ENCODE results near the gene TBC1D10B. TPM values are rescaled to one million over a fixed set of nuclear protein-coding genes. Genes with fewer than 3 reads are reported as not detected.
"Not testable (repeated sequence)": the region's sequence is repeated elsewhere in the genome, so short reads cannot be mapped to it uniquely, and the experiment has no call there.

TBC1D10B gene
- total RNA-seq, 1 experiment from 2014 or later = 56.6 TPM

DNA sequence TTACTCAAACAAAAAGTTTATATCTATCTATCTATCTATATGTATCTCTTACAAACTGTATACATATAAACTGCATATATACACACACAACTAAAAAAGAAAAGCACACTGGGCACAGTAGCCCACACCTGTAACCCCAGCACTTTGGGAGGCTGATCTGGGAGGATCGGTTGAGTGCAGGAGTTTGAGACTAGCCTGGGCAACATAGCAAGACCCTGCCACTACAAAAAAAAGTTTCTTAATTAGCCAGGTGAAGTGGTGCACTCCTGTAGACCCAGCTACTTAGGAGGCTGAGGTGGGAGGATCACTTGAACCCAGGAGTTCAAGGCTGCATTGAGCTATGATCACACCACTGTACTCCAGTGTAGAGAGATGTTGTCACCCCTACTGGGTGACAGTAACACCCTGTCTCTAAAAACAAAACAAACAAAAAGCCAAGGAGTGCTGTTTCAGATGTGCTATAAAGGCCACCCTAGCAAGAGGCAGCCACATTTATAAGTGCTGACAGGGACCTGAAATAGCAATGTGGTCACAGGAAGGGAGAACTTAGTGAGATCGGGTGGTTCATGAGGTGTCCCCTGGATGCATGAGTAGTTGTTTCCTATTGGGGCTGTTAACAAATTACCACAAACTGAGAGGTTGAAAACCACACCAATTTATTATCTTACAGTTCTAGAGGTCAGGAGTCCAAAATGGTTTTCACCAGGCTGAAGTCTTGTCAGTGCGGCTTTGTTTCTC lies 20.0 kb downstream of the TBC1D10B start:
- no peak for DNase-seq (ENCODE audit: low read depth)
- in situ Hi-C loops (cut with HindIII; ENCODE audit: low pct_unique_long_range_greater_than_20kb, low sequenced_read_pairs) = no loop called here

- in situ Hi-C loops (cut with HindIII; ENCODE audit: low pct_unique_long_range_greater_than_20kb, low sequenced_read_pairs) = no loop called here
- DNase-seq (ENCODE audit: low read depth) = no peak
These were observed 20.6 kb downstream of the TBC1D10B start for GRCh38 chr16:30349675-30350074.

DNA sequence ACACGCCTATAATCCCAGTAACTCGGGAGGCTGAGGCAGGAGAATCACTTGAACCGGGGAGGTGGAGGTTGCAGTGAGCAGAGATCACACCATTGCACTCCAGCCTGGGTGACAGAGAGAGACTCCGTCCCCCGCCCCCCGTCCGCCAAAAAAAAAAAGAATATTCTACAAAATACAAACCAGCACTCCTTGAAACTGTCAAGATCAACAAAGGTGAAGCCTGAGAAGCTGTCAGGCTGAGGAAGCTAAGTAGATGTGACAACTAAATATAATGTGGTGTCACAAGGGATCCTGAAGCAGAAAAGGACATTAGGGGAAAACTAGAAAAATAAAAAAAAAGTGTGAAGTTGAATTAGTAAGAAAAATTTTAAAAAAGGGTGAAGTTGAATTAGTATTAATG lies 21.4 kb downstream of the TBC1D10B start:
- in situ Hi-C loops (cut with HindIII; ENCODE audit: low pct_unique_long_range_greater_than_20kb, low sequenced_read_pairs) = no loop called here
- DNase-seq (ENCODE audit: low read depth) = no peak

DNA sequence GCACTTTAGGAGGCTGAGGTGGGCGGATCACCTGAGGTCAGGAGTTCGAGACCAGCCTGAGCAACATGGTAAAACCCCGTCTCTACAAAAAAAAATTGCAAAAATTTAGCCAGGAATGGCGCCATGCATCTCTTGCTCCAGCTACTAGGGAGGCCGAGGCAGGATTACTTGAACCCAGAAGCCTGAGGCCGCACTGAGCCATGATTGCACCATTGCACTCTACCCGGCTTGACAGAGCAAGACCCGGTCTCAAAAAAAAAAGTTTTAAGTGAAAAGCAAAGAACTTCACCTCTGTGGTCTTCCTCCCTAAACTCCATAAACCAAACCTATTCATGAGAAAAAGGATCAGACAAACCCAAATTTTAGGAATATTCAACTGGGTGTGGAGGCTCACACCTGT lies 22.2 kb downstream of the TBC1D10B start:
- in situ Hi-C loops (cut with HindIII; ENCODE audit: low pct_unique_long_range_greater_than_20kb, low sequenced_read_pairs) = no loop called here
- no peak for DNase-seq (ENCODE audit: low read depth)

DNA sequence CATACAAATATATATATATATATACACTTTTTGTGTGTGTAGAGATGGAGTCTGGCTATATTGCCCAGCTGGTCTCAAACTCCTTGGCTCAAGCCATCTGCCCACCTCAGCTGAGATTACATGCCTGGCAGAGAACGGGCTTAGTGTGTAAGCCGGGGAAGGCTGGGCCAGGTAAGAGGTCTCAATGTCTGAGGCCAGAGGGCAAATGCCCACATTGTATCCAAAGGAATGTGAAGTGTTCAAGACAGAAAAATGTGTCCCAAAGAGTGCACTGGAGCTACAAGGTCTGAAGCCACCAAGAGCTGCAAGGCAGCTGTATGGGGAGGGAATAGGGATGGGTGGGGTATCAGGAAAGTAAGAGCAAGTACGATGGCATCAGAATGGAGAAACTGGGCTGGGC lies 24.0 kb downstream of the TBC1D10B start:
- in situ Hi-C loops (cut with HindIII; ENCODE audit: low pct_unique_long_range_greater_than_20kb, low sequenced_read_pairs) = no loop called here
- DNase-seq (ENCODE audit: low read depth) = no peak

- DNase-seq (ENCODE audit: low read depth); in situ Hi-C loops (cut with HindIII; ENCODE audit: low pct_unique_long_range_greater_than_20kb, low sequenced_read_pairs): not testable (repeated sequence)
These were observed 26.8 kb downstream of the TBC1D10B start for GRCh38 chr16:30343491-30343820.

- DNase-seq (ENCODE audit: low read depth) = no peak
- in situ Hi-C loops (cut with HindIII; ENCODE audit: low pct_unique_long_range_greater_than_20kb, low sequenced_read_pairs) = no loop called here
These were observed 27.4 kb downstream of the TBC1D10B start for GRCh38 chr16:30342751-30343490.

DNA sequence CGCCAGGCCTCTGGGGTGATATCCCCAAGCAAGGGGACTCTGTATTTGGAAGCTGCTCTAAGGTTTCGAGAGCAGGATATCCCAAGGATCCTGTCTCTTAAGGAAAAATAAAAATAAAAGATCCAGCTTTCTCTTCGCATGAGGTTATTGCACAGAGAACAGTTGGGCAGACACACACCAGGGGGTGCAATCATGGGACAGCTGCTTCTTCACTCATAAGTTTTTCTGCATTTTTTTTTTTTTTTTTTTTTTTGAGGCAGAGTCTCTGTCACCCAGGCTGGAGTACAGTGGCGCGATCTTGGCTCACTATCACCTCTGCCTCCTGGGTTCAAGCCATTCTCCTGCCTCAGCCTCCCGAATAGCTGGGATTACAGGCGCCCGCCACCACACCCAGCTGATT lies 28.3 kb downstream of the TBC1D10B start:
- in situ Hi-C loops (cut with HindIII; ENCODE audit: low pct_unique_long_range_greater_than_20kb, low sequenced_read_pairs); DNase-seq (ENCODE audit: low read depth): not testable (repeated sequence)

DNA sequence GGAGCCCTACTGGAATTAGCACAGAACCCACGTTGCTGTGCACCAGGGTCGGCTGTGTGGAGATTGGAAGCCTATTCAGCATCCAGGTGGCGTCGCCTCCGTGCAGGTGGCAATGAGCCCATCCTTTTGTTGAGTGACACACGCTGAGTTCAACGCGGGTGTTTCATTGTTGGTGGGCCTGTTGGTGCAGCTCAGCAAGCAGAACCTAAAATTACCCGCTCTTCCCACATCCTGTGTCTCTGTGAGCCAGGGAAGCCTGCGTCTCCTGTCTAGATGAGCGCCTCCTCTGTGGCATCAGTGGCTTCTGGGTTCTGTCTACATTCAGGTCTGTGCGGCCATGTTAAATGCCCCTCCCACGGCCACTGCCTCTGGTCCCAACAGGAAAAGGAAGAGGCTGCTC lies 29.7 kb downstream of the TBC1D10B start:
- DNase-seq (ENCODE audit: low read depth) = no peak

GRCh38 chr16:30338715-30339114 lies 31.6 kb downstream of the TBC1D10B start:
- DNase-seq (ENCODE audit: low read depth); in situ Hi-C loops (cut with HindIII; ENCODE audit: low pct_unique_long_range_greater_than_20kb, low sequenced_read_pairs): not testable (repeated sequence)

More for the DNA sequence above, 29.7 kb downstream of the TBC1D10B start:
- in situ Hi-C loops (cut with HindIII; ENCODE audit: low pct_unique_long_range_greater_than_20kb, low sequenced_read_pairs) = no loop called here

GRCh38 chr16:30337964-30338357 lies 32.3 kb downstream of the TBC1D10B start:
- in situ Hi-C loops (cut with HindIII; ENCODE audit: low pct_unique_long_range_greater_than_20kb, low sequenced_read_pairs); DNase-seq (ENCODE audit: low read depth): not testable (repeated sequence)

- in situ Hi-C loops (cut with HindIII; ENCODE audit: low pct_unique_long_range_greater_than_20kb, low sequenced_read_pairs) = no loop called here
- DNase-seq (ENCODE audit: low read depth) = no peak
These were observed 34.5 kb downstream of the TBC1D10B start for GRCh38 chr16:30335598-30336474.

DNA sequence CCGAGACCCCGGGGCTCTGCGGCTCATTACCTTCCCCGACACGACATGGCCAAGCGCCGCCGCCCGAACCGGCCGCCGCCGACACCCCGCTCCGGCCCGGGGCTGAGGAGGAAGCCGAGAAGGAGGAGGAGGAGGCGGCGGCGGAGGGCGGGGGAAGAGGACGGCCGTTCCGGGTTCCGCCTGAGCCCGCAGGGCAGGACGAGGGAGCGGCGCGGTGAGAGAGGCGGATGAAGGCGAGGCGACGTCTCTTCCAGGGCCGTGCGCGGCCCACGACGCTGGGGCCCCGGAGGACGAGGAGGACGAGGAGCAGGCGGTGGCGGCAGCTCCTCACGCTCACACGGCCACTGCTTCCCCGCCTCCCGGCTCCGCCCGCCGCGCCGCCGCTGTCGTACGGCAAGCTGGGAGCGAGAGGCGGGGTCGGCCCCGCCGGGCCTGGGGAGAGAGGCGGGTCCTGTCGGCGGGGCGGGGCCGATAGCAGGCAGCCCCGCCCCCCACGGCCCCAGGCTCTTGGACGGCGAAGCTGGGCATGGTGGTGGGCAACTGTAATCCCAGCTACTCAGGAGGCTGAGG lies 35.2 kb downstream of the TBC1D10B start:
- in situ Hi-C loops (cut with HindIII; ENCODE audit: low pct_unique_long_range_greater_than_20kb, low sequenced_read_pairs) = not testable (repeated sequence)
- peak; percentile 92 for DNase-seq (ENCODE audit: low read depth)

DNA sequence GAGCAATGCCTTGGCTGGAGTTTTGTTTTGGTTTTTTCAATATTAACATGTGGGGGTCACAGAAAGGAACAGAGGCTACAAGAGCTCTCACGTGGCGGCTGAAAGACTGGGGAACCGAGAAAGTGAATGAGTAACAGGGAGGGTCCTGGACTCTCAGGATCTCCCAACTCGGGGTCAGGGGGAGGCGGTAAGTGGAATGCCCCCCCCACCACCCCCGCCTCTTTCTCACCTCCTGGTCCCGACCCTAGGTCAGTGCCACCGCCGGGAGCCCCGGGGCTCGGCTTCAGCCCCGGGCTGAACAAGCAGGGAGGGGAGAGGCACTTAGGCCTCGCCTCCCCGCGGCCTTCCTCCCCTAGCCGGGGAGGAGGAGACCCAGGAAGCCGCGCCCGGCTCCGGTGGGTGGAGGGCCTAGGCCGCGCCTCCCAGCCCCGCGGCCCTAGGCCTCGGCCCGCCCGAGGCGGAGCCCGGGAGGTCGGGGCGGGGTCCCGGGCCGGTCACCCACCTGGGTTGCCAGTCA lies 35.8 kb downstream of the TBC1D10B start:
- peak; percentile 91 for DNase-seq (ENCODE audit: low read depth)

DNA sequence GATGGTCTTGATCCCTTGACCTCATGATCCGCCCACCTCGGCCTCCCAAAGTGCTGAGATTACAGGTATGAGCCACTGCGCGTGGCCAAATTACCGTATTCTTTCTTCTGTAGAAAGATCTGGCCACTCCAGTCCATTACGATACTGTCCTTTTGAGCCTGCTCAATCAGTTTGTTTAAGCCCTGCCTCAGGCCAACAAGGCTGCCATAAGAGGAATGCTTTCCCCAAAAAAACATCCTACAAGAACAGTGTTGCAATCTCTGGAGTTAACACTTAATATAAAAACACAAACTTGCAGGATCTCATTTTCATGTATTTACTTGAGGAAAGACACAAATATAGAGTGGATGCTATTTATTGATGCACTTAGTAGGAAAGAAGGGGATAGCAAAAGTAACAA lies 46.1 kb downstream of the TBC1D10B start:
- DNase-seq (ENCODE audit: low read depth); in situ Hi-C loops (cut with HindIII; ENCODE audit: low pct_unique_long_range_greater_than_20kb, low sequenced_read_pairs): not testable (repeated sequence)

More for the DNA sequence above, 35.8 kb downstream of the TBC1D10B start:
- in situ Hi-C loops (cut with HindIII; ENCODE audit: low pct_unique_long_range_greater_than_20kb, low sequenced_read_pairs) = not testable (repeated sequence)

GRCh38 chr16:30318647-30319046 lies 51.6 kb downstream of the TBC1D10B start:
- DNase-seq (ENCODE audit: low read depth); in situ Hi-C loops (cut with HindIII; ENCODE audit: low pct_unique_long_range_greater_than_20kb, low sequenced_read_pairs): not testable (repeated sequence)

DNA sequence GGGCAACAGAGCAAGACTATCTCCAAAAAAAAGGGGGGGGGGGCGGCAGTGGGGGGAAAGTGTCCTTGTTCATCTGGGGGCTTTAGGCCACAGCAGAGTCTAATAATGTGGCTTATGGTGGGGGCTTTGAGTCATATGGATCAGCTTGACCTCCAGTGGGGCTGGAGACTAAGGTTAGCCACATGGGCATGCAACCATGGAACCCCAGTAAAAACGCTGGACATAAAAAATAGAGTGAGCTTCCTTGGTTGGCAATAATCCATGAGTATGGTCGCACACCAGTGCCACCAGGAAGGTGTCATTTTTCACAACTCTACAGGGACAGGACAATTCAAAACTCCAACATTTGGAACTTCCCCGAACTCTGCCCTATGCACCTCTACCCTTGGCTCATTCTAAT lies 59.4 kb downstream of the TBC1D10B start:
- in situ Hi-C loops (cut with HindIII; ENCODE audit: low pct_unique_long_range_greater_than_20kb, low sequenced_read_pairs); DNase-seq (ENCODE audit: low read depth): not testable (repeated sequence)

- DNase-seq (ENCODE audit: low read depth); in situ Hi-C loops (cut with HindIII; ENCODE audit: low pct_unique_long_range_greater_than_20kb, low sequenced_read_pairs): not testable (repeated sequence)
These were observed 61.0 kb downstream of the TBC1D10B start for GRCh38 chr16:30309255-30309654.

Data from Caki2 (cell line).